HS-27A (cell line): ENCODE measurements around the gene ME3.
"Not testable (repeated sequence)": the region's sequence is repeated elsewhere in the genome, so short reads cannot be mapped to it uniquely, and the experiment has no call there.

Experiments
- DNase-seq: peaks from one replicate; pipeline ENCODE4 v3.0.0-alpha.2; 2012; ENCODE audit warnings: low read depth, missing footprints

The ME3 gene

DNA sequence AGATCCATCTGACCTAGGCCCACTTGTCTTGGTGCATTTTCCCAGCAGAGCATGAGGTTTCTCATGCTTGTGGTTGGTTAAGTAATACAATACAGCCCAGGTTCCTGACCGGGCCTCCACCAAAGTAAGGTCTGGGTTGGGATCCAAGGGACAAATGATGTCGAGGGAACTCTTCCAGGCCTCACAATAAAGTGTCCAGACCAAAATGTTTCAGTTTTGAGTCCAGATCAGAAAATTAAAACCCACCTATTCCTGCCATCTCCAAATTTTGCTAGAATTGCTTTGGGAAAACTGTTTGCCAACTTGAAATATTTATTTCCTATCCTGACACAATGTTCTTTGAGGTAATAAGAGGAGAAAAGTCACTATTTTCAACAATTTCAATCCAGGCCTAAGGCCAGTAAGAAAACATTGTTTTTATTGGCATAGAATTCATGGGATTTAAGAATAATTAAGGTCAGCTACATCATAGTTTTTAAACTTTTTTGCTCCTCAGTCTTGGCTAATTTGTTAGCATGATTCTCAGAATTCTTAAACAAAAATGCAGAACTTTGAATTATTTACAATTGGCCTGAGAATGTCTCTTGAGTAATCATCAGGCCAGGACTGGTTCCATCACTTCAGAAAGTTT, 51.4 kb downstream of the ME3 start:
- no peak for DNase-seq

DNA sequence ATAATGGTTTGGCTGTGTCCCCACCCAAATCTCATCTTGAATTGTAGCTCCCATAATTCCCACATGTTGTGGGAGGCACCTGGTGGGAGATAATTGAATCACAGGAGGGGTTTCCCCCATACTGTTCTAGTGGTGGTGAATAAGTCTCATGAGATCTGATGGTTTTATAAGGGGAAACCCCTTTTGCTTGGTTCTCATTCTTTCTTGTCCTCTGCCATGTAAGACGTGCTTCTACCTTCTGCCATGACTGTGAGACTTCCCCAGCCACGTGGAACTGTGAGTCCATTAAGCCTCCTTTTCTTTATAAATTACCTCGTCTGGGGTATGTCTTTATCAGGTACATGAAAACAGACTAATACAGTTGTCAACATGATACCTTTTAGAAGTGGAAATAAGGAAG, 53.0 kb downstream of the ME3 start:
- DNase-seq = not testable (repeated sequence)

DNA sequence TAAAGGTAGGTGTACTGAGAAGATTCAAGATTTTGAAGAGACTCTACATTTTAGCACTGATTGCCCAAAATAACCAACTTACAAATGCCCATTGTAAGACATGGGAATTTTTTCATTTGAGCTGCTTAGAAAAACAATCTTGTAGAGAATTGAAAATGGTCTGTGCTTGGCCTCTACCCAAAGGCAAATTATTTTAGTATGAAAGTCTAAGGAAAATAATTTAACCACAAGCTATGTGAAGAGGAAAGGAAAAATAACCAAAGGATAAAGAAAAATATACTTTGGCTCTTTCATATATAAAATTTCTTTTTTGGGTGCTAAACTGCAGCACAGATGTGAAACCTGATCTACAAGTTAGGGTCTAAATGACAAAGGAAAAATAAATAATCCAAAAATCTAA, 54.9 kb downstream of the ME3 start:
- no peak for DNase-seq

DNA sequence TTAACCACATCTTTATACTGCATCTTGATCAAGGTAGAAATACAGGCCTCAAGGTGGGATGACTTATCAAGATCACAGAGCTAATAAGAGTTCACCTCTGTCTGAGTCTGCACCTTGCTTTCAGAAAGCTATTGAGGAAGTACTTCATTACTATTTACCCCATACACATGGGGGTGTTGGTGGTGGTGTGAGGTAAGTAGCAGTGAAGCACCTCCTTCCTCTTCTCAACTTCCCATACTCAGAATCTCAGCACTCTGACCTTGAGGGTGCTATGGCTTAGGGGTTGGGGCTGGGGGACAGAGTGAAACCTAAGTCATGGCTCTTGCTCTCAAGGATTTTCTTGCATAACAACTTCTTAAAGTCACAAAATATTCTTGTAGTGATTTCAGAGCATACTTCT, 56.9 kb downstream of the ME3 start:
- DNase-seq = no peak

- DNase-seq = no peak
Observed at GRCh38 chr11:86610559-86611341, 61.7 kb downstream of the ME3 start.

- DNase-seq = peak; percentile 55
Observed at GRCh38 chr11:86608251-86608799, 64.1 kb downstream of the ME3 start.

GRCh38 chr11:86606836-86607481, 65.5 kb downstream of the ME3 start:
- DNase-seq = peak; percentile 35

DNA sequence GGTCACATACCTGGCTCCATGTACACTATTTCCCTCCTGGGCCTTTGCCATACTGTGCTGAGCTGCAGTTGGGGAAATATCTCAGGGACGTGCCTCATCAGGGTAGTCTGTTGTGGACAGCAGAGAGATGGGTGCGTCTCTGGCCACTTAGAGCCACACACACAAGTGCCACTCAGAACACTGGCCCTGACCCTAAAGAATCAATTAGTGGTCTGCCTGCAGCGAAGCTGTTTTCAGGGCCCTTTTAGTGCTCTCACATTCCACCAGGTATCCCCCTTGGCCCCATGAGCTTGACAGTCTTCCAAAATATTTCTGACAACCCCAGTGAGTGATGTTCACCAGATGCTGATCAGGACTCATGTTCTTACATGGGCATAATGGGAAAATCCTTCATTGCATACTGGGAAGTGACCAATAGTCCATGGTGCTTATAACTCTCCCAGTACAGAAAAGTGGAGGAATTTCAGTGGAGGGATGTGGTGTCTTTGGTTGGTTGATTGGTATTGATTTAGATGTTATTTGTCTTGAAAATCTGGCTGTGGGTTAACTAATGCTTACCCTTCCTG, 66.1 kb downstream of the ME3 start:
- DNase-seq = no peak

- DNase-seq = no peak
Observed at GRCh38 chr11:86596861-86597586, 75.4 kb downstream of the ME3 start.

GRCh38 chr11:86595955-86596354, 76.5 kb downstream of the ME3 start:
- no peak for DNase-seq

- DNase-seq = no peak
Observed at GRCh38 chr11:86595451-86595850, 77.0 kb downstream of the ME3 start.

GRCh38 chr11:86594746-86595145, 77.7 kb downstream of the ME3 start:
- no peak for DNase-seq

- DNase-seq = no peak
Observed at GRCh38 chr11:86593833-86594232, 78.6 kb downstream of the ME3 start.

DNA sequence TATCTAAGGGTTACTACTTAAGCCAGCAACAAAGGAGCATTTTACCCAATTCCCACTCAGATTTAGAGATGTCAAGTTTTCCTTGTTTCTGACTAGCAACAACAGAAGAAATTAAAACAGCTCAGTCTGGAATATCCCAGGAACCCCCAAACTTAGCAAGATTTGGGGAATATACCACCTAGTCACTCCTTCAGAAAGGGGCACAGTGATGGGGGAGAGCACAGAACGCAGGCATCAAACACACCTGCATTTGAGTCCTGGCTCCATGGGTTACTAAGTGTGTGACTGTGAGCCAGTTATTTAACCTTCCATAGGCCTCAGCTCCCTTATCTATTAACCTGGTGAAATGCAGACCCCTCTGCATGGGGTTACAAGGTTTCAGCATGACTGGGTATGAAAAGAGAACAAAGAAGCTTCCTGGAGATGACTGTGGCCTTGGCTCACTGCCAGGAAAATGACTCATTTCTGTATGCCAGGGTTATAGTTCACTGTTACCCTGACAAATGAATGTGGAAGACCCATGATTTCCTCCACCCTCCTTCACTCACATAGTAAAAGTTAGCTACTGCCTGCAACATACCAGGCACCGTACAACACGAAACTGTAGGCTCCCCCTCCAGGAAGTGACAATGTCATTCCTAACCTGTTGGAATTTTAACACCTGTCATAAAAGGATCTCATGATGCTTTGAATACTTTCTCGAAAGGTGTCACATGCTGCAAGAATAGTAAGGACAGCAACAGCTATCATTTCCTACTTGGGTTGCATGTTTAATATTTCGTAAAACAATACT, 79.6 kb downstream of the ME3 start:
- peak; percentile 97 for DNase-seq

DNA sequence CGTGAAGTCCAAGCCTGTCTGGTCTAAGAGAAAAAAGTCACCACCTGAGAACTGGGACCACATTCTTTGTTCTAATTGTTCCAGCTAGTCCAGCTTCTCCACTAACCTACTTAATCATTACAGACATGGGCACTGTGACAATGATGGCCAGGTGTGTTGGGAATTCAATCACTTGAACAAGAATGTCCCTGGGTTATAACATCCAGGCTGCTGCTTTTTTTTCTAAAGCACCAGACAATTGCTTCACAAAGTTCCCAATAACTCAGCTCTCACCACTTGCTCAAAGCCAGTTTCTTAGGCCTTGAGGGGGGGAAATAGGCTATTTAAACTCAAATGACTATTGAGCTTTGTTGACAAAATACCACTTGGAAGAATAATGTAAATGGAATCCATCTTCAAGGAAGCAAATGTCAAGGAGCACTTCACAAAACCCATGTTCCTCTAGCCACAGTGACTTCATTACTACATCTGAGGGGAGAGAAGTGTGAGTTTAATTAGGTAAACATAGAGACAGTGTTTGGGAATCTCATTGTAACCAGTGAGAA, 80.3 kb downstream of the ME3 start:
- DNase-seq = peak; percentile 34

DNA sequence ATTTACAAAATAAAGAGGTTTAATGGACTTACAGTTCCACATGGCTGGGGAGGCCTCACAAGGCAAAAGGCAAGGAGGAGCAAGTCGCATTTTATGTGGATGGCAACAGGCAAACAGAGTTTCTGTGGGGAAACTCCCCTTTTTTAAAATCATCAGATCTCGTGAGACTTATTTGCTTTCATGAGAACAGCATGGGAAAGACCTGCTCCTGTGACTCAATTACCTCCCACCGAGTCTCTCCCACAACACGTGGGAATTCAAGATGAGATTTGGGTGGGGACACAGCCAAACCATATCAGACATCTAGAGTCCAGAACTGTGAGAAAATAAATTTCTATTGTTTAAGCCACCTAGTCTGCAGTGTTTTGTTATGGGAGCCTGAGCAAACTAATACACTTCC, 80.8 kb downstream of the ME3 start:
- DNase-seq = no peak

GRCh38 chr11:86589856-86590589, 82.4 kb downstream of the ME3 start:
- no peak for DNase-seq

- DNase-seq = no peak
Observed at GRCh38 chr11:86589204-86589603, 83.2 kb downstream of the ME3 start.

- no peak for DNase-seq
Observed at GRCh38 chr11:86588566-86589090, 83.8 kb downstream of the ME3 start.
